H1 (cell line): Measurements from ENCODE around the gene C2orf76. TPM values are rescaled to one million over a fixed set of nuclear protein-coding genes. Genes with fewer than 3 reads are reported as not detected.

ENCODE experiments used
- CTCF ChIA-PET: fragments of 300-600 bp; sonication (Branson Sonifier 250); formaldehyde crosslinking; loops from one replicate; lab custom pipeline; 2021; ENCODE audit not compliant: partially characterized antibody; lab: Charles Lee
- POLR2A ChIA-PET: fragments of 300-600 bp; sonication (Branson Sonifier 250); formaldehyde crosslinking; loops from one replicate; lab custom pipeline; 2021; ENCODE audit warnings: inconsistent platforms; ENCODE audit not compliant: partially characterized antibody; lab: Charles Lee
- DNase-seq, 2 experiments: peaks; one replicate each; pipeline versions ENCODE4 v3.0.0 to v3.0.0-alpha.2; 2010 to 2022; ENCODE audit warnings: low spot score in 2 of 2, low read depth in 1 of 2, mixed read lengths in 1 of 2
- FAIRE-seq: peaks from 2 replicates; lab custom pipeline; 2011; peaks lifted over from hg19 to GRCh38; lab: Jason Lieb, UNC
- H2AFZ ChIP-seq: 2 replicates; pipeline ENCODE4 v1.8.1; 2012; ENCODE audit warnings: low read length, inconsistent platforms
- H2AK5ac ChIP-seq: 2 replicates; pipeline ENCODE4 v1.6.1; 2013; ENCODE audit warnings: low read depth, low read length
- H2BK120ac ChIP-seq: replicated peaks from 2 replicates; pipeline ENCODE3; 2013; ENCODE audit warnings: low read depth, low read length, inconsistent platforms
- H2BK12ac ChIP-seq: 2 replicates; pipeline ENCODE4 v1.6.1; 2013; ENCODE audit warnings: low read depth, low read length
- H2BK15ac ChIP-seq: 2 replicates; pipeline ENCODE4 v1.6.1; 2013; ENCODE audit warnings: low read length
- H2BK20ac ChIP-seq: 2 replicates; pipeline ENCODE4 v1.6.1; 2013; ENCODE audit warnings: low read length
- H2BK5ac ChIP-seq: 2 replicates; pipeline ENCODE4 v1.6.1; 2013; ENCODE audit warnings: low read depth, low read length
- H3K14ac ChIP-seq: 2 replicates; pipeline ENCODE4 v1.6.1; 2013; ENCODE audit warnings: inconsistent platforms; ENCODE audit not compliant: insufficient read length
- H3K18ac ChIP-seq: 2 replicates; pipeline ENCODE4 v1.6.1; 2013; ENCODE audit warnings: low read length; ENCODE audit errors: extremely low read depth
- H3K23ac ChIP-seq: 2 replicates; pipeline ENCODE4 v1.6.1; 2013; ENCODE audit warnings: inconsistent platforms; ENCODE audit not compliant: insufficient read length
- H3K23me2 ChIP-seq: 2 replicates; pipeline ENCODE4 v1.6.1; 2013; ENCODE audit warnings: low read depth, low read length
- H3K27ac ChIP-seq: 2 replicates; pipeline ENCODE4 v1.6.1; 2011; ENCODE audit warnings: low read depth, low read length, inconsistent platforms
- H3K27me3 ChIP-seq, 4 experiments: replicated peaks in 1 of 4; 1 replicate in 1 of 4; 2 replicates in 3 of 4; pipeline versions ENCODE4 v1.6.1 to v1.8.1; 2011 to 2013; ENCODE audit warnings: low read length in 3 of 4, mild to moderate bottlenecking in 3 of 4, inconsistent platforms in 2 of 4, mixed read lengths in 2 of 4, moderate library complexity in 1 of 4; ENCODE audit not compliant: control insufficient read depth in 3 of 4, insufficient read depth in 3 of 4; ENCODE audit errors: extremely low read depth in 1 of 4
- H3K36me3 ChIP-seq, 4 experiments: 2 replicates each; pipeline versions ENCODE4 v1.6.1 to v1.8.1; 2011 to 2013; ENCODE audit warnings: mild to moderate bottlenecking in 4 of 4, low read length in 3 of 4, moderate library complexity in 2 of 4, control low read depth in 1 of 4, inconsistent platforms in 1 of 4; ENCODE audit not compliant: insufficient read depth in 4 of 4, control insufficient read depth in 2 of 4
- H3K4ac ChIP-seq: replicated peaks from 2 replicates; pipeline ENCODE3; 2013; ENCODE audit warnings: low read length, low read depth, mixed read lengths, inconsistent platforms; ENCODE audit not compliant: insufficient read length
- H3K4me1 ChIP-seq, 4 experiments: replicated peaks in 1 of 4; 1 replicate in 1 of 4; 2 replicates in 3 of 4; pipeline versions ENCODE4 v1.6.1 to v1.8.1; 2011 to 2013; ENCODE audit warnings: low read length in 3 of 4, inconsistent platforms in 2 of 4, mixed read lengths in 1 of 4; ENCODE audit not compliant: insufficient read depth in 4 of 4, control insufficient read depth in 3 of 4
- H3K4me2 ChIP-seq, 2 experiments: 2 replicates each; pipeline versions ENCODE4 v1.6.1 to v1.8.1; 2011 to 2013; ENCODE audit warnings: low read depth in 2 of 2, low read length in 2 of 2, control low read depth in 1 of 2, inconsistent platforms in 1 of 2, mild to moderate bottlenecking in 1 of 2; ENCODE audit not compliant: insufficient read depth in 1 of 2
- H3K4me3 ChIP-seq, 4 experiments: fragments of 200-600, 300-600 bp in 1 of 4; sonication (generic), shearing (Covaris generic), sonication (Bioruptor Twin) in 1 of 4; 2 replicates each; pipeline versions ENCODE4 v1.5.1 to v1.8.1; 2011 to 2016; ENCODE audit warnings: low read length in 4 of 4, low read depth in 3 of 4, control low read depth in 2 of 4, inconsistent platforms in 2 of 4, mild to moderate bottlenecking in 2 of 4, mixed read lengths in 1 of 4, moderate library complexity in 1 of 4; ENCODE audit not compliant: insufficient read depth in 2 of 4; ENCODE audit errors: extremely low read depth in 1 of 4
- H3K56ac ChIP-seq: replicated peaks from 2 replicates; pipeline ENCODE3; 2013; ENCODE audit warnings: low read depth, mild to moderate bottlenecking, mixed read lengths, low read length, inconsistent platforms; ENCODE audit not compliant: insufficient read length
- H3K79me1 ChIP-seq: 2 replicates; pipeline ENCODE4 v1.6.1; 2013; ENCODE audit warnings: low read depth, low read length, control low read depth
- H3K79me2 ChIP-seq, 2 experiments: 2 replicates each; pipeline versions ENCODE4 v1.6.1 to v1.8.1; 2012 to 2013; ENCODE audit warnings: low read length in 2 of 2, mild to moderate bottlenecking in 2 of 2, inconsistent platforms in 1 of 2; ENCODE audit not compliant: insufficient read depth in 2 of 2, control insufficient read depth in 1 of 2
- H3K9ac ChIP-seq, 4 experiments: replicated peaks in 1 of 4; 1 replicate in 1 of 4; 2 replicates in 3 of 4; pipeline versions ENCODE4 v1.6.1 to v1.8.1; 2011 to 2013; ENCODE audit warnings: low read depth in 3 of 4, low read length in 3 of 4, control low read depth in 2 of 4, mild to moderate bottlenecking in 2 of 4, moderate library complexity in 2 of 4, inconsistent platforms in 1 of 4; ENCODE audit errors: extremely low read depth in 1 of 4
- H3K9me3 ChIP-seq, 2 experiments: 2 replicates each; pipeline versions ENCODE4 v1.6.1 to v1.8.1; 2012 to 2013; ENCODE audit warnings: mild to moderate bottlenecking in 2 of 2, moderate library complexity in 2 of 2, control low read depth in 1 of 2, inconsistent platforms in 1 of 2, low read depth in 1 of 2, low read length in 1 of 2, mixed read lengths in 1 of 2; ENCODE audit not compliant: insufficient read depth in 2 of 2
- H4K20me1 ChIP-seq, 2 experiments: replicated peaks in 1 of 2; 2 replicates each; pipeline versions ENCODE3 to v1.8.1; 2011 to 2013; ENCODE audit warnings: inconsistent platforms in 2 of 2, low read length in 2 of 2, mild to moderate bottlenecking in 1 of 2; ENCODE audit not compliant: insufficient read depth in 2 of 2, control insufficient read depth in 1 of 2
- H4K5ac ChIP-seq: 2 replicates; pipeline ENCODE4 v1.6.1; 2013; ENCODE audit warnings: low read length, low read depth, mixed read lengths, inconsistent platforms; ENCODE audit not compliant: insufficient read length
- H4K8ac ChIP-seq: 2 replicates; pipeline ENCODE4 v1.8.0; 2013; ENCODE audit warnings: mild to moderate bottlenecking, moderate library complexity, low read length, inconsistent platforms; ENCODE audit not compliant: insufficient read depth; ENCODE audit errors: extremely low read depth
- H4K91ac ChIP-seq: replicated peaks from 2 replicates; pipeline ENCODE3; 2013; ENCODE audit warnings: low read length, mixed read lengths, inconsistent platforms; ENCODE audit not compliant: insufficient read length
- ATF2 ChIP-seq: IDR thresholded peaks from 2 replicates; pipeline ENCODE4 v1.6.1; 2012; ENCODE audit warnings: low read length, inconsistent platforms
- CREB1 ChIP-seq: IDR thresholded peaks from 2 replicates; pipeline ENCODE4 v1.6.1; 2012; ENCODE audit warnings: inconsistent platforms
- CTCF ChIP-seq, 3 experiments: IDR thresholded peaks; 1 replicate in 2 of 3; 2 replicates in 1 of 3; pipeline versions ENCODE4 v1.5.1 to v1.6.1; 2011; ENCODE audit warnings: low read length in 3 of 3, mild to moderate bottlenecking in 3 of 3, inconsistent platforms in 2 of 3, low read depth in 1 of 3, moderate library complexity in 1 of 3; ENCODE audit not compliant: insufficient read depth in 1 of 3; ENCODE audit errors: control extremely low read depth in 1 of 3
- EZH2 ChIP-seq: fragments of 200-600 bp; sonication (generic); IDR thresholded peaks from 2 replicates; pipeline ENCODE4 v1.7.1; 2012; ENCODE audit warnings: low read depth, mild to moderate bottlenecking, moderate library complexity, low read length, inconsistent platforms; ENCODE audit not compliant: severe bottlenecking
- KDM5A ChIP-seq: fragments of 200-600 bp; IDR thresholded peaks from 2 replicates; pipeline ENCODE4 v1.7.1; 2012; ENCODE audit warnings: mild to moderate bottlenecking, low read length, inconsistent platforms, mixed read lengths
- NRF1 ChIP-seq: IDR thresholded peaks from 2 replicates; pipeline ENCODE4 v1.6.1; 2011; ENCODE audit warnings: mild to moderate bottlenecking, low read depth, low read length, improper control_type of control experiment
- SIRT6 ChIP-seq: IDR thresholded peaks from one replicate; pipeline ENCODE4 v1.7.1; 2012; ENCODE audit warnings: low read length, inconsistent platforms
- SRF ChIP-seq: IDR thresholded peaks from 2 replicates; pipeline ENCODE4 v1.6.1; 2011; ENCODE audit warnings: mild to moderate bottlenecking, low read depth, low read length, moderate library complexity
- TBP ChIP-seq: IDR thresholded peaks from 2 replicates; pipeline ENCODE4 v1.6.1; 2011; ENCODE audit warnings: low read depth, low read length, improper control_type of control experiment
- WGBS, 2 experiments: shearing (Covaris generic) in 1 of 2; methylation state at CpG; one replicate each; pipeline versions ENCODE4 v1.1.6 to v1.1.7; 2013 to 2015; ENCODE audit warnings: low lambda C conversion rate in 2 of 2, mixed read lengths in 2 of 2, inconsistent platforms in 1 of 2, low coverage in 1 of 2, missing lambda C conversion rate in 1 of 2; ENCODE audit not compliant: insufficient replicate concordance in 2 of 2, insufficient coverage in 1 of 2, insufficient read length in 1 of 2; ENCODE audit errors: extremely low coverage in 1 of 2, missing lambda C conversion rate in 1 of 2; 5-methylcytosine and 5-hydroxymethylcytosine counted together
- polyA plus RNA-seq, 7 experiments: library from polyadenylated mRNA; depleted of rRNA in 3 of 7; stranded (reverse) in 5 of 7; unstranded in 2 of 7; fragments of >200 nt in 5 of 7; fragments of 200-250 nt in 2 of 7; gene quantifications; 1 replicate in 5 of 7; 2 replicates in 1 of 7; 4 replicates in 1 of 7; pipeline versions ENCODE4 v1.2.1 to v1.2.3, GENCODE V29; 2011 to 2013; ENCODE audit warnings: missing spikeins in 2 of 7, mixed read lengths in 2 of 7
- total RNA-seq: library from RNA; stranded (reverse); fragmentation: NEBNext Ultra II Directional; extraction: Animal tissue kit (Norgen Biotek cat#: 25700); gene quantifications from 2 replicates; pipeline ENCODE4 v1.2.1, GENCODE V29; 2021

The C2orf76 gene
- total and polyA plus RNA-seq, 2 of the 8 experiments (the other 6 are each of a cell fraction or from before 2014, with no cell fraction given) = 4.4 to 5.0 TPM

GRCh38 chr2:119306196-119306590 lies 60.4 kb downstream of the C2orf76 start:
- FAIRE-seq (no peak), DNase-seq (no peak)
- TF ChIP-seq NRF1 (no peak), ATF2 (no peak), EZH2 (no peak), KDM5A (no peak), CREB1 (no peak), TBP (no peak), SIRT6 (no peak), SRF (no peak), CTCF (IDR thresholded peaks at IDR 0.05; ENCODE audit: control extremely low read depth in 1 of 3, insufficient read depth in 1 of 3, low read depth in 1 of 3, low read length in 3 of 3) (no peak)

More at GRCh38 chr2:119306196-119306590, 60.4 kb downstream of the C2orf76 start:
- Histone ChIP-seq H3K27ac (no peak overlapping the region), H3K27me3 (no peaks in the 10 kb centered on the region), H2BK20ac (no peak overlapping the region), H3K56ac (no peak overlapping the region), H2BK12ac (no peak overlapping the region), H2BK5ac (no peak overlapping the region), H3K4me1 (peaks cover 0 to 5% (median 3%) of the 10 kb centered on the region in 4 experiments; a peak in 4 of 7 replicates), H4K20me1 (no peaks in the 10 kb centered on the region), H3K9ac (no peak overlapping the region), H3K79me1 (no peaks in the 10 kb centered on the region), H3K4me3 (no peak overlapping the region), H3K4ac (no peak overlapping the region), H3K9me3 (no peaks in the 10 kb centered on the region), H2BK15ac (no peak overlapping the region), H3K4me2 (no peak overlapping the region), H2AK5ac (no peak overlapping the region), H4K5ac (no peak overlapping the region), H3K36me3 (no peaks in the 10 kb centered on the region), H4K91ac (no peak overlapping the region), H4K8ac (no peak overlapping the region), H2AFZ (no peak overlapping the region), H3K14ac (no peak overlapping the region), H3K23ac (no peak overlapping the region), H2BK120ac (no peak overlapping the region), H3K79me2 (no peaks in the 10 kb centered on the region), H3K23me2 (no peaks in the 10 kb centered on the region), H3K18ac (no peak overlapping the region)
- 87% methylated on average over 10 of the region's 10 CpGs; no CpG with 5 or more reads in 1 of the 2 experiments for WGBS, 2 experiments
- ChIA-PET CTCF (interaction anchor here (0.6 to 1.2 kb wide), 2 partner anchors 11 to 1527 kb away, joined by 3 read pairs; no protein-coding TSS in a partner anchor), POLR2A (no interaction called here)
